HG03575 (cell line): ENCODE data around the gene SLC35G1.

Source experiments
- ATAC-seq: cut with Tn5 transposase; IDR thresholded peaks from one replicate; pipeline ENCODE4 v1.9.1; 2021; ENCODE audit not compliant: unreplicated experiment, insufficient number of reproducible peaks, low FRiP score; ENCODE audit errors: extremely low read depth

Gene SLC35G1

GRCh38 chr10:93874309-93875031 is 19.3 kb upstream of the SLC35G1 start:
- no peak for ATAC-seq

GRCh38 chr10:93875032-93875358 is 18.8 kb upstream of the SLC35G1 start:
- ATAC-seq = no peak

- ATAC-seq = no peak
Measured at GRCh38 chr10:93876381-93876780, 17.4 kb upstream of the SLC35G1 start.

GRCh38 chr10:93879273-93879672 is 14.5 kb upstream of the SLC35G1 start:
- no peak for ATAC-seq

GRCh38 chr10:93894516-93895378 is 969 bp downstream of the SLC35G1 start:
- ATAC-seq = no peak

GRCh38 chr10:93897070-93897780 is 3.4 kb downstream of the SLC35G1 start:
- no peak for ATAC-seq

- no peak for ATAC-seq
Measured at GRCh38 chr10:93899109-93899508, 5.3 kb downstream of the SLC35G1 start.

- ATAC-seq = no peak
Measured at GRCh38 chr10:93903051-93903450, 9.3 kb downstream of the SLC35G1 start.

GRCh38 chr10:93904901-93905300 is 11.1 kb downstream of the SLC35G1 start:
- ATAC-seq = no peak

- ATAC-seq = no peak
Measured at GRCh38 chr10:93907059-93907458, 13.3 kb downstream of the SLC35G1 start.

- ATAC-seq = no peak
Measured at GRCh38 chr10:93911866-93912265, 18.1 kb downstream of the SLC35G1 start.

- ATAC-seq = no peak
Measured at GRCh38 chr10:93912444-93912843, 18.7 kb downstream of the SLC35G1 start.

GRCh38 chr10:93913706-93914105 is 19.9 kb downstream of the SLC35G1 start:
- no peak for ATAC-seq

GRCh38 chr10:93915598-93915997 is 21.8 kb downstream of the SLC35G1 start:
- no peak for ATAC-seq

GRCh38 chr10:93916257-93917063 is 22.7 kb downstream of the SLC35G1 start:
- no peak for ATAC-seq

- no peak for ATAC-seq
Measured at GRCh38 chr10:93917064-93917391, 23.2 kb downstream of the SLC35G1 start.

GRCh38 chr10:93917821-93918220 is 24.0 kb downstream of the SLC35G1 start:
- ATAC-seq = no peak

GRCh38 chr10:93921338-93921737 is 27.6 kb downstream of the SLC35G1 start:
- no peak for ATAC-seq

GRCh38 chr10:93926613-93927012 is 32.8 kb downstream of the SLC35G1 start:
- ATAC-seq = no peak
